T-cell (primary cell): Measurements from ENCODE around the gene CLCN4. TPM values are rescaled to one million over a fixed set of nuclear protein-coding genes. Genes with fewer than 3 reads are reported as not detected.

ENCODE experiments used
- ATAC-seq, 4 experiments: fragments of 200-7000 bp in 3 of 4; fragments of 150-1000 bp in 1 of 4; cut with Tn5 transposase; replicated peaks in 1 of 4; 1 replicate in 3 of 4; 2 replicates in 1 of 4; pipeline ENCODE4 v1.10.0; 2021; ENCODE audit warnings: moderate library complexity in 3 of 4, mild to moderate bottlenecking in 2 of 4, moderate number of reproducible peaks in 1 of 4
- CTCF ChIA-PET, 2 donors: fragments of 300-600 bp; sonication (Branson Sonifier 250); formaldehyde crosslinking; loops; one replicate each; lab custom pipeline; 2022; ENCODE audit warnings: antibody characterized with exemption in 2 of 2; lab: Charles Lee
- POLR2A ChIA-PET, 2 donors: fragments of 300-600 bp; sonication (Branson Sonifier 250); formaldehyde crosslinking; loops; one replicate each; lab custom pipeline; 2022; ENCODE audit warnings: antibody characterized with exemption in 2 of 2; lab: Charles Lee
- DNase-seq, 35 experiments: peaks; one replicate each; pipeline versions ENCODE4 v3.0.0 to v3.0.0-alpha.2; 2013 to 2023
- H3K27ac ChIP-seq: one replicate; pipeline ENCODE4 v1.5.1; 2013; ENCODE audit warnings: low read length
- H3K27me3 ChIP-seq, 2 experiments: replicated peaks in 1 of 2; 1 replicate in 1 of 2; 2 replicates in 1 of 2; pipeline versions ENCODE4 v1.6.1 to v1.7.0; 2013; ENCODE audit warnings: low read length in 1 of 2, mixed read lengths in 1 of 2; ENCODE audit not compliant: control insufficient read depth in 2 of 2, insufficient read depth in 2 of 2; ENCODE audit errors: extremely low read depth in 1 of 2
- H3K36me3 ChIP-seq, 2 donors: 1 replicate in 1 of 2; 2 replicates in 1 of 2; pipeline versions ENCODE4 v1.6.1 to v1.7.0; 2013; ENCODE audit warnings: low read length in 1 of 2; ENCODE audit not compliant: control insufficient read depth in 2 of 2, insufficient read depth in 1 of 2; ENCODE audit errors: extremely low read depth in 1 of 2
- H3K4me1 ChIP-seq, 2 experiments: 1 replicate in 1 of 2; 2 replicates in 1 of 2; pipeline versions ENCODE4 v1.6.1 to v1.7.0; 2013; ENCODE audit warnings: low read length in 2 of 2, mixed read lengths in 1 of 2; ENCODE audit not compliant: insufficient read depth in 2 of 2, control insufficient read depth in 1 of 2; ENCODE audit errors: extremely low read depth in 1 of 2
- H3K4me3 ChIP-seq, 2 donors: 1 replicate in 1 of 2; 2 replicates in 1 of 2; pipeline versions ENCODE4 v1.5.1 to v1.7.0; 2013; ENCODE audit warnings: mild to moderate bottlenecking in 2 of 2, low read length in 1 of 2, moderate library complexity in 1 of 2; ENCODE audit not compliant: control insufficient read depth in 1 of 2; ENCODE audit errors: extremely low read depth in 1 of 2
- H3K9me3 ChIP-seq: 2 replicates; pipeline ENCODE4 v1.7.0; 2013
- H3K27ac Mint-ChIP-seq, 2 donors: one replicate each; pipeline ENCODE4 v1.8.0; 2020 to 2021; ENCODE audit warnings: mild to moderate bottlenecking in 2 of 2, mixed read lengths in 2 of 2
- H3K27me3 Mint-ChIP-seq, 2 donors: one replicate each; pipeline ENCODE4 v1.8.0; 2021 to 2022; ENCODE audit warnings: mixed read lengths in 2 of 2
- H3K36me3 Mint-ChIP-seq: one replicate; pipeline ENCODE4 v1.8.0; 2021; ENCODE audit warnings: mixed read lengths
- H3K4me1 Mint-ChIP-seq, 3 donors: one replicate each; pipeline ENCODE4 v1.8.0; 2020 to 2022; ENCODE audit warnings: mixed read lengths in 3 of 3, mild to moderate bottlenecking in 1 of 3
- H3K4me3 Mint-ChIP-seq, 3 donors: one replicate each; pipeline ENCODE4 v1.8.0; 2020 to 2022; ENCODE audit warnings: mild to moderate bottlenecking in 3 of 3, mixed read lengths in 3 of 3, moderate library complexity in 3 of 3
- H3K9me3 Mint-ChIP-seq, 3 donors: one replicate each; pipeline ENCODE4 v1.8.0; 2020 to 2022; ENCODE audit warnings: mixed read lengths in 3 of 3
- WGBS: methylation state at CpG from one replicate; pipeline ENCODE4 v1.1.5; 2013; ENCODE audit warnings: missing lambda C conversion rate; ENCODE audit not compliant: insufficient coverage; 5-methylcytosine and 5-hydroxymethylcytosine counted together
- total RNA-seq, 35 experiments: library from RNA in 6 of 35; stranded (reverse) in 6 of 35; fragments of 120-200 nt in 1 of 35; gene quantifications; one replicate each; pipeline versions ENCODE4 v1.2.1 to v1.2.4 and lab custom pipeline; 2013 to 2026

Gene CLCN4
- total RNA-seq, 5 donors from 2014 or later (not counting 1 experiment from before 2014, with no cell fraction given), result 0.23 to 0.43 (median 0.25) TPM

- CTCF ChIA-PET, result interaction anchor here (0.6 to 3.1 kb wide), 13 partner anchors 8 to 116 kb away, joined by 3 to 29 read pairs (median 5); no protein-coding TSS in a partner anchor
- H3K4me3 ChIP-seq, result peak overlapping the region; percentile 11 to 14
- WGBS, result 7% methylated on average over 3 of the region's 10 CpGs
- DNase-seq (peak in 34 of 35 experiments; percentile 4 to 82 (median 54)), ATAC-seq (peak; percentile 74 to 81 (median 78))
- Mint-ChIP-seq H3K4me3 (peak overlapping the region; percentile 70 to 88 (median 88)), H3K27me3 (no peaks in the 10 kb centered on the region), H3K4me1 (peaks cover 59 to 76% (median 65%) of the 10 kb centered on the region in 3 donors), H3K27ac (peak overlapping the region; percentile 96 to 100), H3K9me3 (no peaks in the 10 kb centered on the region), H3K36me3 (peaks cover 6% of the 10 kb centered on the region)
- H3K4me1 ChIP-seq, result peaks cover 22 to 67% of the 10 kb centered on the region in 2 experiments
- H3K36me3 ChIP-seq, result peaks cover 0 to 3% of the 10 kb centered on the region in 2 donors
- no peaks in the 10 kb centered on the region for H3K27me3 ChIP-seq
- no peaks in the 10 kb centered on the region for H3K9me3 ChIP-seq
- POLR2A ChIA-PET, result interaction anchor here (0.7 to 1.4 kb wide), 4 partner anchors 12 to 29 kb away, joined by 3 to 8 read pairs (median 6); no protein-coding TSS in a partner anchor
- peak overlapping the region; percentile 98 for H3K27ac ChIP-seq
Observed at GRCh38 chrX:10110984-10111363, 45.8 kb upstream of the CLCN4 start.

- H3K36me3 Mint-ChIP-seq, result peaks cover 11% of the 10 kb centered on the region
- Histone ChIP-seq H3K27me3 (no peaks in the 10 kb centered on the region), H3K4me3 (peak overlapping the region in 1 of 2 donors; percentile 14), H3K9me3 (no peaks in the 10 kb centered on the region), H3K36me3 (peaks cover 0 to 5% of the 10 kb centered on the region in 2 donors), H3K4me1 (peaks cover 19 to 66% of the 10 kb centered on the region in 2 experiments), H3K27ac (peak overlapping the region; percentile 98)
- ATAC-seq, result peak; percentile 69 to 73 (median 72)
- CTCF ChIA-PET, result interaction anchor here (0.6 to 3.1 kb wide), 15 partner anchors 8 to 112 kb away, joined by 3 to 29 read pairs (median 4); no protein-coding TSS in a partner anchor
- DNase-seq, result peak; percentile 25 to 79 (median 62)
- H3K4me1 Mint-ChIP-seq, result peaks cover 54 to 76% (median 60%) of the 10 kb centered on the region in 3 donors
- H3K27ac Mint-ChIP-seq, result peak overlapping the region; percentile 96 to 100
- H3K27me3 Mint-ChIP-seq, result no peaks in the 10 kb centered on the region
- H3K4me3 Mint-ChIP-seq, result peak overlapping the region; percentile 70 to 88 (median 88)
- POLR2A ChIA-PET, result interaction anchor here (1.0 to 1.4 kb wide), 3 partner anchors 13 to 28 kb away, joined by 4 to 8 read pairs (median 7); no protein-coding TSS in a partner anchor
- no peaks in the 10 kb centered on the region for H3K9me3 Mint-ChIP-seq
- 18% methylated on average over 10 of the region's 26 CpGs for WGBS
Observed at GRCh38 chrX:10111364-10112148, 45.2 kb upstream of the CLCN4 start.

GRCh38 chrX:10112510-10112909, 44.3 kb upstream of the CLCN4 start:
- ATAC-seq (no peak), DNase-seq (no peak)
- Mint-ChIP-seq H3K9me3 (no peaks in the 10 kb centered on the region), H3K4me1 (peaks cover 45 to 68% (median 50%) of the 10 kb centered on the region in 3 donors), H3K27me3 (no peaks in the 10 kb centered on the region), H3K36me3 (peaks cover 13% of the 10 kb centered on the region), H3K27ac (peak overlapping the region; percentile 96 to 100), H3K4me3 (no peak overlapping the region)
- ChIA-PET CTCF (interaction anchor here (0.6 to 3.1 kb wide), 7 partner anchors 15 to 115 kb away, joined by 3 to 29 read pairs (median 4); no protein-coding TSS in a partner anchor), POLR2A (interaction anchor here (0.6 to 1.6 kb wide), 4 partner anchors 13 to 770 kb away, joined by 3 to 13 read pairs (median 4); no protein-coding TSS in a partner anchor)
- peak overlapping the region; percentile 98 for H3K27ac ChIP-seq
- no peak overlapping the region for H3K4me3 ChIP-seq
- no CpG with 5 or more reads among the region's 6 CpGs for WGBS
- H3K9me3 ChIP-seq, result no peaks in the 10 kb centered on the region
- H3K4me1 ChIP-seq, result peaks cover 17 to 57% of the 10 kb centered on the region in 2 experiments
- peaks cover 0 to 14% of the 10 kb centered on the region in 2 donors for H3K36me3 ChIP-seq
- H3K27me3 ChIP-seq, result no peaks in the 10 kb centered on the region

GRCh38 chrX:10115082-10115481, 41.7 kb upstream of the CLCN4 start:
- Mint-ChIP-seq H3K9me3 (no peaks in the 10 kb centered on the region), H3K4me3 (no peak overlapping the region)

GRCh38 chrX:10117301-10117700, 39.5 kb upstream of the CLCN4 start:
- Mint-ChIP-seq H3K27me3 (no peaks in the 10 kb centered on the region), H3K36me3 (peaks cover 22% of the 10 kb centered on the region), H3K4me3 (no peak overlapping the region), H3K4me1 (peaks cover 21 to 49% (median 22%) of the 10 kb centered on the region in 3 donors), H3K9me3 (no peaks in the 10 kb centered on the region), H3K27ac (no peak overlapping the region)
- ATAC-seq, result no peak
- H3K27ac ChIP-seq, result no peak overlapping the region
- no peak overlapping the region for H3K4me3 ChIP-seq
- H3K9me3 ChIP-seq, result no peaks in the 10 kb centered on the region
- peaks cover 0 to 25% of the 10 kb centered on the region in 2 experiments for H3K4me1 ChIP-seq
- ChIA-PET POLR2A (no interaction called here), CTCF (interaction anchor here (0.6 to 2.5 kb wide), 4 partner anchors 36 to 120 kb away, joined by 3 to 16 read pairs (median 3); no protein-coding TSS in a partner anchor)
- no peaks in the 10 kb centered on the region for H3K27me3 ChIP-seq
- 92% methylated on average over 8 of the region's 31 CpGs for WGBS
- no peak for DNase-seq
- peaks cover 0 to 33% of the 10 kb centered on the region in 2 donors for H3K36me3 ChIP-seq

More at GRCh38 chrX:10115082-10115481, 41.7 kb upstream of the CLCN4 start:
- Histone ChIP-seq H3K4me3 (no peak overlapping the region), H3K36me3 (peaks cover 0 to 26% of the 10 kb centered on the region in 2 donors), H3K9me3 (no peaks in the 10 kb centered on the region), H3K27ac (no peak overlapping the region), H3K4me1 (peaks cover 3 to 41% of the 10 kb centered on the region in 2 experiments), H3K27me3 (no peaks in the 10 kb centered on the region)
- Mint-ChIP-seq H3K27ac (peak overlapping the region; percentile 61 to 74), H3K36me3 (peaks cover 24% of the 10 kb centered on the region), H3K4me1 (peaks cover 27 to 52% (median 32%) of the 10 kb centered on the region in 3 donors), H3K27me3 (no peaks in the 10 kb centered on the region)
- ChIA-PET POLR2A (no interaction called here), CTCF (interaction anchor here (0.6 to 1.4 kb wide), 4 partner anchors 14 to 1639 kb away, joined by 3 to 4 read pairs (median 3); no protein-coding TSS in a partner anchor)
- WGBS, result no CpG with 5 or more reads among the region's 5 CpGs
- ATAC-seq, result no peak
- DNase-seq, result no peak

GRCh38 chrX:10117864-10118377, 38.9 kb upstream of the CLCN4 start:
- Mint-ChIP-seq H3K27me3 (no peaks in the 10 kb centered on the region), H3K27ac (peak overlapping the region in 1 of 2 donors; percentile 27), H3K4me1 (peaks cover 17 to 47% (median 20%) of the 10 kb centered on the region in 3 donors), H3K4me3 (no peak overlapping the region), H3K9me3 (no peaks in the 10 kb centered on the region), H3K36me3 (peaks cover 22% of the 10 kb centered on the region)
- ChIA-PET CTCF (interaction anchor here (0.7 to 2.5 kb wide), 9 partner anchors 28 to 127 kb away, joined by 3 to 16 read pairs (median 4); no protein-coding TSS in a partner anchor), POLR2A (no interaction called here)
- ATAC-seq (no peak), DNase-seq (no peak)
- Histone ChIP-seq H3K27ac (no peak overlapping the region), H3K9me3 (no peaks in the 10 kb centered on the region), H3K4me3 (no peak overlapping the region), H3K4me1 (peaks cover 0 to 19% of the 10 kb centered on the region in 2 experiments), H3K36me3 (peaks cover 0 to 33% of the 10 kb centered on the region in 2 donors), H3K27me3 (no peaks in the 10 kb centered on the region)
- whole genome bisulfite sequencing, result 80% methylated on average over 1 of the region's 9 CpGs
